OCI-LY3 (cell line): ENCODE measurements around the gene DSE.

ENCODE experiments used
- CTCF ChIP-seq: fragments of 200-600, 300-600 bp; sonication (generic); IDR thresholded peaks from 2 replicates; pipeline ENCODE4 v1.5.1; 2014; ENCODE audit warnings: antibody characterized with exemption, low read length, low read depth
- EZH2phosphoT487 ChIP-seq: fragments of 200-600 bp; shearing (Covaris generic); IDR thresholded peaks from 2 replicates; pipeline ENCODE4 v1.6.1; 2018; ENCODE audit warnings: antibody characterized with exemption, mixed run types, low read depth

- TF ChIP-seq CTCF, result no peak
- no peak for TF ChIP-seq EZH2phosphoT487
These were observed 35.1 kb downstream of the DSE start for GRCh38 chr6:116405652-116406356.
